Inflammatory macrophage treated with lipopolysaccharide for 4 hours (primary cell): ENCODE data around the gene NELFCD.
"Not testable (repeated sequence)": the region's sequence is repeated elsewhere in the genome, so short reads cannot be mapped to it uniquely, and the experiment has no call there.

ENCODE experiments used
- DNase-seq: peaks from one replicate; pipeline ENCODE4 v3.0.0-alpha.2; 2020

Gene NELFCD

DNA sequence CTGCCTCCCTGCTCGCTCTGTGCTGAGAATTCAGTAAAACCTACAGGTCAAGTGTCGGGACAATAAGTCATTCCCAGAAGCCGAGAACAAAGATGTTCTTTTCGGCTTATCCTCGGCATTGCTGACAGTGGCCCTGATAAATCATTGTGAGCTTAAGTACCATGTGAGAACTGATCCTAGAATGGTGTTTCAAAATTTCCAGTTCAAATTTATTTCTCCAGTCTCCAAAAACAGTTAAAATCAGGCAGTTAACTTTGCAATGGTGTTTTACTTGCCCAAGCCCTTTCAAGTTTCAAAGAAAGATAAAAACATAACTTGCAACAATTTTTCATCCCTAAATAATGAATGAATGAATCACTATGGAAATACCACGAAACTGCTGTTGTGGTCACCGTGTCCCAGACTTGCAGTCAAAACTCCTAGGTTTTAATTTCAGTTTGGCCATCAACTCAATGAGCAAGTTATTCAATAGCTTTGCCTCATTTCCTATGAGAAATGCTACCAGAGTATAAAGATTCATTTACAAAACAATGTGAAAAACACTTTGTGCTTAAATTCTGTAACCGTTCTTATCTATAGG, 46.8 kb downstream of the NELFCD start:
- DNase-seq = peak; percentile 29

- no peak for DNase-seq
Measured at GRCh38 chr20:59028812-59029211, 47.8 kb downstream of the NELFCD start.

- no peak for DNase-seq
Measured at GRCh38 chr20:59030911-59031563, 50.0 kb downstream of the NELFCD start.

GRCh38 chr20:59031564-59032022, 50.5 kb downstream of the NELFCD start:
- DNase-seq = no peak

DNA sequence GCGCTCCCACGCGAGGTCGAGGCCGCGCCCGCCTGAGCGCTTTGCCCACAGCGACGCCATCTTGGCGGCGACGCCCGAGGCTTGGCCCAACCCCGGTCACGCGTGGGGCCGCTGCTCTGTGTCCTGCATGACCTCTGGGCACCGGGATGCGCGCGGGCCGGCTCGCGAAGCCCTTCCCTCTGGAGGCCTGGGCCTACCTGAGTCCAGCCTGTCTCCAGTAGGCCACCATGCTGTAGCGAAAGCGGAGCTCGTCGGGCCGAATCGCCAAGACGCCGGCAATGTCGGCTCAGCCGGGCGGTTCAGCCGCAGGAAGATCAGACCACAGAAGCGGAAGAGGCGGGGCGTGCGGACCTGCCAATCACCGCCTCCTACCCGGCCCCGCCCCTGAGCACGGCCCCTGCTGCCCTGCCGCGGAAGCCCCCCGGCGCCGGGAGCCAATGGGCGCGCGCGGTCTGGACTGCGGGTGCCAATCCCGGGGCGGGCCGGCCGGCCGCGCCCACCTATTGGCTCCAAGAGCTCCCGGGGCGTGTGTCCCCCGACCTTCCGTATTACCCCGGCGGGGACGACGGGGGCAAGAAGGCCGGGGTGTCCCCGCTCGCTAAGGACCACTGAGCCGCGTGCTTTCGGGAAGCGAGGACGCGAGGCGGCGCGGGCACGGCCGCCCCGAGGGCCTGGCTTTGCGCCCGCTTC, 51.1 kb downstream of the NELFCD start, which contains the start of gene ATP5F1E:
Gene ATP5F1E, minus strand, starts transcription at position 313 of the 690 bp plus-strand sequence. Its CDS starts 84 bp downstream, at position 229.
- peak; percentile 95 for DNase-seq

GRCh38 chr20:59032713-59033059, 51.6 kb downstream of the NELFCD start:
- no peak for DNase-seq

- no peak for DNase-seq
Measured at GRCh38 chr20:59033093-59033492, 52.0 kb downstream of the NELFCD start.

GRCh38 chr20:59033616-59034165, 52.6 kb downstream of the NELFCD start:
- no peak for DNase-seq

DNA sequence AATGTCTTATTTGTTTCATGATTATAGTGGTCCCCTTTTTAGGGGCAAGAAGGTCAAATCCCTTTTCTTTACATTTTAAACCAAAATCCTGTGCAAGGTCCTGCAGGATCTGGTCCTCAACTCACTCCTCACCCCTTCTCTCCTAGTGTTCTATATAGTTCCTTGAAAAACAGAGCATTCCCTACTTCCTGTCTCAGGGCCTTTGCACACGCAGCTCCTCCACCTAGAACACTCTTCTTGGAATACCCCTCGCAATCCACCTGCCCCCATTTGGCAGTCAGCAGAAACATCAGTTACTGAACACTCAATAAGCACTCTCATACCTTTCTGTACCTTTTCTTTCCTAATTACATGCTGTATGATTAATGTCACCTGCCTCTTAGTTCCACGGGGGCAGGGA, 54.3 kb downstream of the NELFCD start:
- DNase-seq = no peak

DNA sequence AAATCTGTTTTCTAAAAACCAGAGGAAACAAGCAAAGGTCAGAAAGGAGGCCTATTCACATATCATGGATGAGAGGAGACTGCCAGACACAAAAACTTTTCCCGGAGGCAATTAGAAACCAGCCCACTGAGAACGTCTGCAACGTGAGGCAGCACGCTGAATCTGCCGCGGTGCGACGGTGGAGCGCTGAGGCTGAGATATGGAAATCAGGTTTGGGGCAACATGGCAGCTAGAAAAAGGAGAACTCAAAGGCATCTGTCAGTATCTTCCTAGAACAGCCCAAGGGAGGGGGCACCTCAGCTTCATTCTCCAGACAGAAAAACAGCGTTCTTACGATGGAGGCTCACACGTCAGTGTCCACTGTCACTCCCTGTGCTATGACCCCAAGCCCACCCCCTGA, 56.3 kb downstream of the NELFCD start:
- DNase-seq = no peak

- DNase-seq = peak; percentile 42
Measured at GRCh38 chr20:59039233-59039632, 58.2 kb downstream of the NELFCD start.

GRCh38 chr20:59040667-59041066, 59.6 kb downstream of the NELFCD start:
- DNase-seq = no peak

GRCh38 chr20:59041487-59041886, 60.4 kb downstream of the NELFCD start:
- not testable (repeated sequence) for DNase-seq

DNA sequence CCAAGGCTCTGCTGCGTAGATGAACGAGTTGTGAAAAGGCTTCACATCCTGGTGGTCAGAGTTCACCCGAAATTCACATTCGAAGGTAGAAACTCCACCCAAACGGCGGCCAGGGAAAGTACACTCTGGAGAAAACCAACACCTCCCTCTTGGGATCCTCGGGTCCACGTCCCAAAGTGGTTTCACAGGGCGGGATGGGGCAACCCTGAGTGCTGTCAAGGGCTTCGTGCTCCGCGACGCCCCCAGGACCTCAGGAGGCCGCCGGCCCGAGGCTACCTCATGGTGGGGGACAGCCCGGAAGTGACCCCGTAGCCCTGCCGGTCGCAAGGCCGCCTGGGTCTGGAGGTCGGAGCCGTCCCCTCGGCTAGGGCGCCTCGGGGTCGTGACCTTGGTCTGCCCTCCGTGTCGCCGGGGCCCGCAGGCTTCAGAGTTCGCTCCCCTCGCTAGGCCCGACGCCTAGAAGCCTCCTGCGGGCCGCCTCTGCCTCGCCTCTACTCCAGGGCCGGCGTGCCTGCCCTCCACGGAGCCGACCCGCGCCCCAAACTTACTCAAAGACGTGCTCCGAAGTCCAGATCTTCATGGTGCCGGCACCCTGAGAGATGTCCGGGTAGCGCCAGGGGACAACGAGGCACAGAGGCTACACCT, 61.2 kb downstream of the NELFCD start, which contains the start of gene PRELID3B:
Gene PRELID3B, minus strand, starts transcription at position 636 of the 645 bp plus-strand sequence. Its CDS starts 56 bp downstream, at position 580.
- peak; percentile 20 for DNase-seq

DNA sequence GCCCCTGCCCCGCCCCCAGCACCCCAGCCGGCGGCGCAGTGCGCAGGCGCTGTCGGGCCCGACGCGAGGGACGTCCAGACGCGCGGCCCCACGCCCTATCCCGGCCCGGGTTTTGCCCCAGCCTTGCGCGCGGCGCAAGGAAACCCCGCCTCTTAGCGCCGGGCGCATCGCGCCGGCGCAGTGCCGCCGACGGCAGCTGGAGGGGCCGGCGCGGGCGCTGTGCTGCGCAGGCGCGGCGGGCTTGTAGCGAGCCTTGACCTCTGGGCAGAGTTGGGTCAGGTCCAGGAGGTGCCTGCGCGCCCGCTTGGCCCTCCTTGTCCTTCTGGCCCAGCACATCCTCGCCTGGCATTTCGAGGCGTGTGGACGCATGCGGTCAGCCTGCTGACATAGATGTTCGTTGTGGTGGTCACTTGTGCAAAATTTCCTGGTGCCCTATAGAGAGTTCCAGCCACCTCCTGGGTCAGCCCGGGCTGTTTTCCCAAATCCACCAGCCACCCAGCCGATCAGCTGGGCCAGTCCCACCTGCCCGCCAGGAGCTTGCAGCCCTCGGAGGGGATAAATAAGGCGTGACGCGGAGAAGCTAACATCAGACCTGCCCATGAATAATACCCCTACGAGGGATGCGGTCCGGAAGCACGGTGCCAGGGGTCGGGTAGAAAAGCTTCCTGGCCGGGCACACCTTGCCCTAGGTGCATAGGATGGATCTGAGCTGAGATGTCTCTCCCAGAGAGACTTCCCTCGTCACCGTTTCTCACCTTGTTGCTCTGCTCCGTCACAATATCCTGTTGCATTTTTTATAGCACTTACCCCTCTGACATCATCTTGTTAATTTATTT, 62.0 kb downstream of the NELFCD start:
- DNase-seq = peak; percentile 97

GRCh38 chr20:59043698-59044097, 62.6 kb downstream of the NELFCD start:
- DNase-seq = peak; percentile 48

GRCh38 chr20:59044295-59044694, 63.2 kb downstream of the NELFCD start:
- DNase-seq = no peak
